AG08395 (cell line): ENCODE results near the gene DCAKD.

ENCODE experiments used
- DNase-seq: peaks from one replicate; pipeline ENCODE4 v3.0.0; 2012; ENCODE audit warnings: mixed read lengths, low spot score

Gene DCAKD

DNA sequence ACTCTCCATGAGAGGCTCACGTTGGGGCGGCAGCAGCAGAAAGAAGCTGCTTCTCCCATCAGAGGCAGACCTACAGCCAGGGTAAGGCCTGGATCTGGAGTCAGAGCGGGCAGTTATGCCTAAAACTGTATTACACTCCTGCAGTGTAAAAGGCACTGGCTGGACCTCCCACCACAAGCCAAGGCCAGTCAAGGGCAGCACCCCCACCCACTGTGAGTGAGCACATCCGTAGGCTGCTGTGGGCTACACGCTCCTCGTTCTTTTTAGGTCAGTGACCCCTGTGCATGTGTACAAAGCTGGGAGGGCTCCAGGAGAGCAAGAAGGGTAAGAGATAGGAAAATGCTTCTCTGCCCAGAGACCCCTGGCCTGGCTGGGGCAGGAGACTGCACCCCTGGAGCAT lies 20.7 kb downstream of the DCAKD start:
- DNase-seq = no peak

DNA sequence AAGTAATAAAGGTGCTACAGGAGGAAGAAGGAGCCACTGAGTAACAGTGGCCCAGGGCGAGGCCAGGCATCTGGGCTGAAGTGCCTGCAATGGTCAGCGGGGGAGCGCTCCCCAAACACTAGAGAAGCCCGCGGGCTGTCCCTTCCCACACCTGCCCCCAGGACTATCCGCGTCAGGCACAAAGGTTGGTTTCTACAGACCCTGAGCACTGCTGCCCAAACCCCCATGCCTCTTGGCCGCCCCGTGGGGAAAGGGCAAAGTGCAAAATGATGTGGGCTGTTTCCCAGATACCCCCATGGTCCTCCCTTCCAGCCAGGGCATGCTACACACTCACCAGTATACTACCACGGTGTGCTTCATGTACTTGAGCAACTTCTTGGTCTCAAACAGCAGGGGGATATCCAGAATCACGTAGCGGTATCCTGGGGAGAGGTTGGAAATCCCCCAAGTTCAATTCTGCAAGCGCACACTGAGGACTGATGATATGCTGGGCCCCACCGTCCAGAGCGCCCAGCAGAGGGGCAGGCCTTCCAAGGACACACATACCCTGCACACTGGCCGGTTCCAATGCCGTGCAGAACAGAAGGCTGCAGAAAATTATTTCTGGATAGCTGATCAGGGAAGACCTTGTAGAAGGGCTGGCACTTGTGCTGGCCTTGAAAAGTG lies 21.5 kb downstream of the DCAKD start:
- DNase-seq = no peak

DNA sequence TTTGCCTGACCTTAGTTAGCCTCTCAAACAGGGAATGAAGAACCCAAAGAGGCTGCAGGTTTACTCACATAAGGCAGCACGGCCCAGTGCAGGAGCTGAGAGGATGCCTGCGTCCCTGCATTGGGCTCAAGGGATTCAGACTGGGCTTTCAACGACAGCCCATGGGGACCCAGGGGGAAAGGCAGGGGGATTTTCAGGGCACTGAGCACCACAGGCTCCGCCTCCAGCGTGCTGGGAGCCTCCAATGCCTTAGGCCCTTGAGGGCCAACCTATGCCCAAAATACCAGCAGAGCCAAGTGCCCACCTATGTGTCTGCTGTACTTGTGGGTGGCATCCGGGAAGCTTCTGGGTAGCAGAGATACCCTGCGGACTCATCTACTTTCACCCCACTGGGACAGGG lies 22.3 kb downstream of the DCAKD start:
- no peak for DNase-seq

DNA sequence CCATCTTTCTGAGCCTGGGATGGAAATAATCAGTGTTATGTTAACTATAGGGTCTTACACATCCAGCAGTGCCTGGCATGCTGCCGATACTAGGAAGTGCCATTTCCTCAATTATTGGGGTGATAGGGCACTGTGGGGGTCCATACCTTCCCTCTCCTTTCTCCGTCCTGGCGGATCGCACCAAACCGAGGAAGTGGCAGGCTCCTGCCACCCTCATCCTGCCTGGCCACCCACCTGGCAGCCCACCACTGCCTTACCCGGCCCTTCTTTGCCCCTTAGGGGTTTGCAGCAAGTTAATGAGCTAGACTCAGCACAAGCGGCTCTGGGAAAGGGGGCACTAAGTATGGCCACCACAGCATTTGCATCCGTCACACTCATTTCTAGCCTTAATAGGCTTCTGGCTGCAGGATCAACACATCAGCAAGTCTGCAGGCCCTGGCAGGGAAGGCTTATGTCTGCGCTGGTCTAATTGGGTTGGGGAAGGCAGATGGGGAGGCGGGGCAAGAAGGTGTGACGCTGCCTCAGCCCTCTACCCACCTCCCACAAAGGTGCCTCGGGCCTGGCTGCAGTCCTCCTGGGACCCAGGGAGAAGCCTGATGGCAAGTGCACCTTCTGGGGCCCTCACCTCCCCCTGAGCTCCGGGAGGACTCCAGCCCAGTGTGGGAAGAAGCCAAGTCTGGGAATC lies 28.6 kb downstream of the DCAKD start:
- DNase-seq = no peak

DNA sequence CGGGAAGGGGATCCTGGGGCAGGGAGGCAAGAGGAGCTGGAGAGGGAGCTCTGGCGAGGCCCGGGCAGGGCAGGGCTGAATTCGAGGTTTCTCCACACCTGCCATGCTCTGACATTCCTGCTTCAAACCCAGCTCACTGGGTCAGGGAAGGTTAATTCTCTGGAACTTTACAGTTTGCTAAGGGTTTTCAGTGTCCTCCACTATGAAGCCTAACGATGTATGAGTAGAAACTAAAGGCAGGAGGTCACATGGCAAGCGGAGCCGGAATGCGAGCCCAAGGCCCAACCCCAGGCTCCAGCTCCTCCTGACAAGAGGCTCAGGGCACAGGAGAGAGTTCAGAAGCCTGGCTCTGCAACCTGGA lies 29.2 kb downstream of the DCAKD start:
- no peak for DNase-seq

DNA sequence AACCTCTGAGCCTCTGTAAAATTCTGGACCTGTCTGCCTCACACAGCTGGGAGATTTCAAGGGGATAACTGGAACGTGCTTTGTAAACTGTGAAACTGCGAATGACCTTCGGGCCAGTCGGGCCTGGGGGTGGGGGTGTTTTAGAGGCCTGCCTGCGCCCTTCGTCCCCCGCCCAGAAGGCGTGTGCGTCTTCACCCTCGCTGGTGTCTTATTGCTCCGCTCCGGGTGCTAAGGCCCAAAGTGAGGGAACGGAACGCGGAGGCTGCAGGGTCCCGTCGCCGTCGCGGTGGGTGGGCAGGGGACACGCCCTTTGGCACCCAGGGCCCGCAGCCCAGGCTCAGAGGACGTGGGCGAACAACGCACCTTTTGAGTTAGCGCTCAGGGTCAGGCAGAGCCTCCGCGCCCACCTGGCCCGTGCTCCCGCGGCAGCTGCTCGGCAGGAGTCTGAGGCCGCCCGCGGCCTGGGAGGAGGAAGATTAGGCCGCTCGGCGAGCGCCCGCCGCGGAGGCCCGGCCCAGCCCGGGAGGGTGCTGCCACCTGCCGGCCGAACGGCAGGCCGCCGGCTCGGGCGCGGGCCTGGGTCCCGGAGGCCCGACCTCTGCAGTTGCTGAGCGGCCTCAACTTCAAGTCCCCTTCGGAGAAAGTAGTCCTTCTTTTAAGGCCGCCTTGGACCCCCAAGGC lies 29.7 kb downstream of the DCAKD start:
- DNase-seq = peak; percentile 89

DNA sequence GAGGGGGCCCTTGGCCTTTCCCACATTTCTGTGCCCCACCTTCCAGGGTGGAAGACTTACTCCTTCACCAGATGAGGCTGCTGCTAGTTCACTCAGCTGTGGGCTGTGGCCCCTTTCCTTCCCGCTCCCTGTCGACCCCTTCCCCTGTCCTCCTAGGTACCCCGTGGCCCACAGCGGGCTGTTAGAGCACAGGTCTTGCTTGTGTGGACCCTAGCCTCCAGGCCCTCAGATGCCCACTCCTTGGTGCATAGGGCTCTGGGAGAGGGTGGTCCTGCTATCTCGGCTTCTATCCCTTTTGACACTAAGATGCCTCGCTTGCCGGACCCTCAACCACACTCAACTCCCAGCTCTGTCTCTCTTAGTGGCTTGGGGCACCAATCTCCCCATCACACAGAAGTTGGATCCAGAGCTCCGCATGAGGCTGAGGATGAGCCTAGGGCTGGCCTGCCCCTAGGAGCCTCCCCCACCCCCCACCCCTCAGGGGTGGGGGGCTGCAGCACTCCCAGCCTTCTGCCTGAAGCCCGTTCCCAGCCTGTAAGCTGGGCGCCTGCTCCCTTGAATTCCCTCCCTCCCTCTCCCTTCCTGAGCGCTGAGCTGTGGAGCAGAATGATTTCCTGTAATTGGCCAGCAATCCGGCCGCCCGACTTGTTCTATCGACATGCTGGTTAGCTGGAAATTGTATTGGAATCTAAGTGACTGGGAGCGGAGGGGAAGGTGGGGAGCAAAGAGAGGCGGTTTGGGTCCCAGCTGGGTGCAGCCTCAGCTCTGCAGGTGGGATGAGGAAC lies 30.9 kb downstream of the DCAKD start:
- DNase-seq = no peak

DNA sequence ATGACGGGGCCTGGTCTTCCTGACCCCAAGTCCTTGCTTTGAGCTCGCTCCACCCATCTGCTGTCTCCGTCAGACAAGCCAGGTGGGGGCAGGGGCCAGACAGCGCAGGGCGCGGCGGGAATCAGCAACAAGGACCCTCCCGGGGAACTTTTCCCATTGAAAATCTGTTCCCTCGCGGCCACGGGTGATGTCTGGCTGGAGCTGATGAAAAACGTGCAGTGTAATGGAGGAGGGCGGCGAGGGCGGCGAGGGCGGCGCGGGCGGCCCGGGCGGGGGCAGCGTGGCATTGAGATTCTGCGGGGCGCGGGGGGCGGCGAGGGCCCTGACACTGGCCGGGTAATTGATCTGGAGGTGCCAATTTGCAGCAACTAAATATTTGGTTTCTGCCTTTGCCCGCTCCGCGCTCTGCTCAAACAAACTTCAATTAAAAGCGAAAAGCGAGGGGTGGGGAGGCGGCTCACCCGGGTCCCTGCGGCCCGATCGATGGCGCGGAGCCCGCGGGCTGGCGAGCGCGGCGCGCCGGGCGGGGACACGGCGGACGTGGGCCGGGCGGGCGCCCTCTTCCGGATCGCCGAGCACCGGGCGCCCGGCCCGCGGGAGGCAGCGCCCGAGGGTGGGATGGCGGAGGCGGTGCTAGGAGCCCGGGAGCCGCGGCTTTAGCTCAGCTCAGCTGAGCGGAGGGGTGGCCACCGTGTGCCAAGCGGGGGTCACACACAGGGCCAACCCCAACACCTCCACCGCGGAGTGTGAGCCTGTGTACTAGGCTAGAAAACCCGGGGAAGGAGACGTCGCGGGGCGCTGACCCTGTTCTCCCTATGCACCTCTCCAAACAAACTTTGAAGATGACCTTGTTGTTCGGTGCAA lies 32.4 kb downstream of the DCAKD start:
- DNase-seq = peak; percentile 77

DNA sequence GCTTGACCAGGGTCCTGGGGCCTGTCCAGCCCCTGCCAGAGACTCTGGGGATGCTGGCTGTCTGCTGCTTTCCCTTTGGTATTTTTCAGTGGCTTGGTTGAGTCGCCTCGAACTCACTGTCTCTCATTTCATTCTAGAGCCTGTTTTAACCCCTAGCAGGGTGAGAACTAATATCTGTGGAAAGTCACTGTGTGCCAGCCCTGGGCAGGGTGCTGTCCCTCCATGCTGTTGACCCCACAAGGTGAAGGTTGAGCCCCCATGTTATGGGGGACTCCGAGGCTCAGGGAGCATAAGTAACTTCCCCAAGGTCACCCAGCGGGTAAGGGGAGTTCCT lies 33.0 kb downstream of the DCAKD start:
- no peak for DNase-seq

DNA sequence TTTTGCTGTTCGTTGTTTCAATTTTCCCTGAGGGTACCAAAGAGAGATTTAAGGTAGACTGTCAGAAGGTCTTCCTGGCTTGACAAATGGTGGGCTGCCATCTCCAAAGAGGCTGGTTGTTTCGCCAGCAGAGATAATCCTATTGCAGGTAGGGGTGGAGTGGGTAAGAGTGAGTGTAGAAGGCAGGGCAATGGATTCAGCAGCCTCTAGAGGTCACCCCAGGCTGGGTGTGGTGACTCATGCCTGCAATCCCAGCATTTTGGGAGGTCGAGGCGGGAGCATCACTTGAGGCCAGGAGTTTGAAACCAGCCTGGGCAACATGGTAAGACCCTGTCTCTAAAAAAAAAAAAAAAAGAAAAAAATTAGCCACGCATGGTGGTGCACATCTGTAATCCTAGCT lies 34.6 kb downstream of the DCAKD start:
- DNase-seq = no peak

DNA sequence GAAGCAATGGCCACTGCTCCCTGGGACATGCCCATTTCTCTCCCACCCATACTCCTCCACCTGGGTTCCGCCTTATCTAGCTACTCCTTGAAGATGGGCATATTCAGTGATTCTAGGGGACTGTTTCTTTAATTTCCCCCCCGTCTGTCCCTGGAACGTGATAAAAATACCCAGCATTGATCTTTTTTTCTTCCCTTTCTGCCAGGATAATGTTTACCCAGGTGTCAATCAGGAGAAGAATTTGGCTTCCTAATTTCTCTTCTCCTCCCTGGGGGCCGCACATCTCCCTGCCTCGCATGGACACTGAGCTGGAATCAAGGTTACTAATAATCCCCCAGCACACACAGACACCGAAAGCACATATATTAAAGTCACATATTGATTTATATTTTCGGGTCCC lies 35.2 kb downstream of the DCAKD start:
- no peak for DNase-seq

DNA sequence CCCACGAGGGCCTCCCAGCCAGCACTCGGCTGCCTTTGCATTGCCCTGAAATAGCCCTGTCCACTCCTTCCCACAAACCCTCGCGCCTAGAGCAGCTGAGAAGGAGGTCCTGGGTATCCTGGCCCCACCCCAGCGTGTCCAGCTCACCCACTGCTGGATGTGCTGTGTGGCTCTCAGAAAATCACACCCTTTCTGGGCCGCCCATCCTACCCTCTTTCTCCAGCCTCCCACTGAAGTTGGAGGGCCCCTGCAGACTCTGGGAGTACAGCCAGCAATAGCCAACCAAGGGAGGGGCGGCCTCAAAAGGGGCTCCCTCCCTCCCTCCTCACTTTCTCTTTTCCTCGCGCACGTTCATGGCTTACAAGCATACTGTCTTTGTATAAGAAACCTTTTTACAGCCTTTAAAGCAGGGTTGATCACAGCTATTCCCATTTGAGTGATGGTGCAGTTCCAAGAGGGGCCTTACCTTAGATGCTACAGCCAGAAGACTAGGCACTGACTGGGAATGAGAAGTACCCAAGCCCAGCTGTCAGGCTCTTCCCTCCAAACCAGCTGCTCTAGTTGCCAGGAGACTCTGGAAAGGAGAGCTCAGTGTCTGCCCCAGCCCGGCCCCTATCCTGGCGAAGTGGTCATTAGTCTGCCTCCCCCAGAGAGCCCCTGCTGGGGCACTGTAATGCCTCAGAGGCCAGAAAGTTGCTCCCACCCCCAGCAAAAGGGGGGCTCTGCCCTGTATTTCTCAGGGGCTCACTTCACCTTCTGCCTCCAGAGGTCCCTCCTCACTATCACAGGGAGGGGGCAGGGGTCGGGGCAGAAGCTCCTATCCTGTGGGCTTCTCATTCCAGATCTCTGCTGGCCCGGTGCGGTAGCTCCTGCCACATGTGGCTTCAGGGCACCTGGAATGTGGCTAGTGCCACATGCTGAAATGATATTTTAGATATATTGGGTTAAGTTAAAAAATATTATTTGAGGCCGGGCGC lies 38.1 kb downstream of the DCAKD start:
- DNase-seq = no peak

DNA sequence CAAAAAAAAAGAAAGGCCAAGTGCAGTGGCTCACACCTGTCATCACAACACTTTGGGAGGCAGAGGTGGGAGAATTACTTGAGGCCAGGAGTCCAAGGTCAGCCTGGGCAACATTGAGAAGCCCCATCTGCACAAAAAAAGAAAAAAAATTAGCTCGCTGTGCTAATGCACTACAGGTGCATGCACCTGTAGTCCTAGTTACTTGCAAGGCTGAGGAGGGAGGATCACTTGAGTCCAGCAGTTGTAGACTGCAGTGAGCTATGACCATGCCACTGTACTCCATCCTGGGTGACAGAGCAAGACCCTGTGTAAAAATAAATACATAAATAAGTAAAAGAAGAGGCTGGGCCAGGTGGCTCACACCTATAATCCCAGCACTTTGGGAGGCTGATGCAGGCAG lies 39.7 kb downstream of the DCAKD start:
- DNase-seq = no peak

DNA sequence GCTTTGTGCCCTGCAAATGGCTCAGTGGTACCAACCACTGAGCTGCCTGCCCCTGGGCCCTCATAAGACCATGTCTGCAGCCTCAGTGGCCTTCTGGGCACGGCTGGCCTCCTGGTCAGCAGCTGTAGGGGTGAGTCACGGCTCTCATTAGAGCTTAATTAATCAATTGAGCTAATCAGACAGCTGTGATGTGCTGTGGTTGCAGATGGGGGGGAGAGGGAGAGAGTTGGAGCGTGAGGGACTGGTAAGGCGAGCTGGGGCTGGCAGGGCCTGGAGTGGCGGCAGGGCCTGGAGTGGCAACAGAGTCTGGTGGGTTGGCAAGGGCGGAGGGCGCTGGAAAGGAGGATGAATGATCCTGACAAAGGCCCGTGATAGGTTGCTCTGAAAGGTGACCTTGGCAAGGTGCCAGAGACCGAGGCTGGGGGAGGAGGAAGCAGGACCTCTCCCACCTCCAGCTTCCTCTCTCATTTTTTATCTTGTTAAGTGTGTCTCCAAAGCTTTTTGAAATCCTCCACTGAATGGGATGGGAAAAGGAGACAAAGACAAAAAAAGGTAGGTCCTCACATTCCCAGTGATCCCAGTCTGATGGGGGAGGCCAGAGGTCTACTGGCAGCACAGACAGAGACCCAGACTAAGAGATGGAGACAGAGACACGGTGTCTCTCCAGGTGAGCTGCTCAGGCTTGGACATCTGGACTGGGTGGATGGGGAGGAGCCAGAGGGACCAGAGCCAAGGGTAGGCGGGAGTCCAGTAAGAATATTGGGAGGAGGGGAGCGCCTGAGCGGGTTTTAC lies 41.6 kb downstream of the DCAKD start:
- no peak for DNase-seq

DNA sequence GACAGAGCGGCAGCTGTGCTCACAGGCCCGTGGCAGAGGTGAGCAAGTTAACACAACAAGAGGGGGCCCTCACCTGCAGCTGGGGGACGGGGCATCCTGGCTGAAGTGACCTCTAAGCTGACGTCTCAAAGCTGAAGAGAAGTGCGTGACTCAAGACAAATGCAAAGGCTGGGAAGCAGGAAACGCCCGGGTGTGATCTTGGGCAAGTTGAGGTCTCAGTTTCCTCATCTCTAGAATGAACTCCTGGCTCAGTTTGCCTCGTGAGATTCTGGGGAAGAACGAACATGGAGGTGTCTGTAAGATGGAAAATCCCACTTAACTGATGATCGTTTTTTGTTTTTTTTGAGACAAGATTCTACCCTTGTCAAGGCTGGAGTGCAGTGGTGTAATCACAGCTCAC lies 43.2 kb downstream of the DCAKD start:
- no peak for DNase-seq

DNA sequence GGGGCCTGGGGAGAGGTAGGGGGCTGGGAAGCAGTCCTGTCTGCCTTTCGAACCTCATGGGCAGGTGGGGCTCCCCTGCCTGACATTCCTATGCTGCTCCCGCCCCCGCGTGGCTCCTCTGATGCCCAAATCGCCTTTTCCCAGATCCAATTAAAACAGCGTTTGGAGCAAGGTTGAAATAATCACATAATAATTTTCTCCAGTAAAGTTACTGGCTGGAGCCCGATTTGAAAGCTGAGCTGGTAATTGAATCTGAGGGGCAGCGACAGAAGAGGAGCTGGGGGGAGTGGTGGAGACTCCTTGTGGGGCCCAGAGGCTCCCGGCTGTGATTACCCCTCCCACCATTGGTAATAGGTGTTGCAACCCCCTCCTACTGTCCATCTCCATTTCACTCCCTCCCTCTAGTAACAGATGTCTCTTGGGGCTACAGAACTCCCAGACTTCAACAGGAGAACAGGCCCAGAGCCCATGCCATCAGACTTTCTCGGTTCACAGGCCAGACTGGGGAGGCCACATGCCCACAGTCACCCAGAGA lies 44.4 kb downstream of the DCAKD start:
- no peak for DNase-seq

DNA sequence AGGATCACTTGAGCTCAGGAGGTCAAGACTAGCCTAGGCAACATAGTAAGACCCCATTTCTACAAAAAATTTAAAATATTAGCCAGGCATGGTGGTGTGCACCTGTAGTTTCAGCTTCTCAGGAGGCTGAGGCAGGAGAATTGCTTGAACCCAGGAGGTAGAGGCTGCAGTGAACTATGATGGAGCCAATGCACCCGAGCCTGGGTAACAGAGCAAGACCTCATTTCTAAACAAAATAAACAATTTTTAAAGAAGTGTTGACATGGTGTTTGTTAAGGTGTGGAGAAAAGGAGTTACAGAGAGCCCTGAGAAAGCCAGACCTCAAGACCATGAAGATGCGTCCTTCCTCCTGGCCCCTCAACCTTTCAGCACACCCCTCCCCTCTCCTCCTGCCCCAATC lies 45.7 kb downstream of the DCAKD start:
- DNase-seq = no peak

DNA sequence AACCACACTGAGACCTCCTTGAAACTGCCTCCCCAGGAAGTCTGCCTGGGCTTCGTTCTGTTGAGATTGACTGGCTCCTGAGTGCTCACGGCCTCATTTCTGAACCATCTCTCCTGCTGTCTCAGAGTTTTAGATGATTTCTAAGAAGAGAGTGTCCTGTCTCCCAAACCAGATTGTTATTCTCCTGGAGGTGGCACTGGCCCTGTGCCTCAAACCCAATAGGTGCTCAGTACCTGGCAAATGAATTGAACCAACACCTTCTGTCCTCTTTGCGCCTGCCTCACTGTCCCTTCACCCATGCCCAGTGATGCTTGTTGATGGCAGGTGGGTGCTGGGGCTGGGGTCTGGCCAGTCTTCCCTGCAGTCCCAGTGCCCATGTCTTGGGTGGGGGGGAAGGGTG lies 47.0 kb downstream of the DCAKD start:
- no peak for DNase-seq

DNA sequence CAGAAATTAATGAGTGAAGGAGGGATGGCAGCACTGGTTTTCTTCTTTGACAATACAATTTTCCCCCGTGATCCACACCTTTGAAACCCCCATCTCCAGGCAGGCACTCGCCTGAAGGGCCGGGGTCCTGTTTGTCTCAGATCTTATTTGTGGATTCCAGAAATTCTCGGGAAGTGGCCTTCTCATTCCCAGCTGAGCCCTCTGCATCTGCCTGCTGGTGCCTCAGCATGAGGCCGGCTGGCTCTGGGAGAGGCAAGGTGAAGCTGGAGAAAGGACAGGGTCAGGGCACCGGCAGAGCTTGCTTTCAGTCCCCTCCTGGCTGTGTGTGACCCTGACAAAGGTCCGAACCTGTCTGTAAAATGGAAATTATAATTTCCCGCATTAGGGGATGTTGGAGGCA lies 47.6 kb downstream of the DCAKD start:
- DNase-seq = no peak

DNA sequence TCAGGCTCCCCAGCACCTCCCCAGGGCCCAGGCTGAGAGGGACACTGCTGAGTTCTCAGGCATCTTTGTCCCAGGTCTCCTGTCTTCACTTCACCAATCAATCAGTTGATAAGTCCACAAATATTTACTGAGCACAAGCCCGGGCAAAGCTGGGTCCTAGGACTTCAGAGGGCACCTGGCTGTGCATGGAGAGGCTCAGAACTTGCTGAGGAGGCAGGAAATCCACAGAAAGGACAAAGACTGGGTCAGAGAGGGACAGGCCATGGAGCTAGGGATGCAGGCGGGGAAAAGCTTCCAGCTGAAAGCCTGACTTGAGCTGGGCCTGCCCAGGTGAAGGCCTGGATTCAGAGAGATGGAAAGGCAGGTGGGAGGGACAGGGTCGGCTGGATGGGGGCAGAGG lies 50.1 kb downstream of the DCAKD start:
- no peak for DNase-seq
